ENCODE results near the gene IQSEC2. TPM values are rescaled to one million over a fixed set of nuclear protein-coding genes. Genes with fewer than 3 reads are reported as not detected.

Gene IQSEC2
- total and polyA plus RNA-seq, 9 of the 15 experiments (the other 6 are each of a cell fraction or from before 2014, with no cell fraction given), result 2.7 to 41.8 (median 20.1) TPM

DNA sequence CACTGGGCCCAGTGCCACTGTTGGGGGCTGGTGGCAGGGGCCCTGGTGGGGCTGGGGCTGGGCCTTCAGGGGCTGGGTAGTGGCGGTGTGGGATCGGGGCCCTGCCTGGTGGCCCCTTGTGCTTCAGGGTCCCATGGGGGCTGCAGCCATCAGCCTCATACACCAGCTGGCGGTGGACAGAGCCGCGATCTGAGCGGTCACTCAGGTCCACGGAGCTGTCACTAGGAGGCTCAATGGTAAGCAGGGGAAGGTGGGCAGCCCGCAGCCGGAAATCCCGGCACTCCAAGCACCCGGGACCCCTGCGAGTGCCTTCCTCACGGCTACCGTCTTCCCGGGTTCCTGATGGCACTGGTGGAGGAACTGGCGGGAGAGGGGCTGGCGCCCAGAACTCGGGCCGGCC, 30.8 kb downstream of the IQSEC2 start:
- H3K27me3 ChIP-seq (ENCODE audit: control insufficient read depth in 2 of 2, insufficient read depth in 2 of 2, low read length in 2 of 2), result no peaks in the 10 kb centered on the region
- TF ChIP-seq ZBTB1 (CRISPR knock-in tag; IDR thresholded peaks at IDR 0.05; ENCODE audit: borderline replicate concordance, low read depth), result no peak
- TF ChIP-seq, protein P1, sequence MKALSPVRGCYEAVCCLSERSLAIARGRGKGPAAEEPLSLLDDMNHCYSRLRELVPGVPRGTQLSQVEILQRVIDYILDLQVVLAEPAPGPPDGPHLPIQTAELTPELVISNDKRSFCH (CRISPR knock-in tag; IDR thresholded peaks at IDR 0.05), result no peak
- TF ChIP-seq, protein P1 (tag; IDR thresholded peaks at IDR 0.05), result no peak
- TF ChIP-seq FOXA1 (IDR thresholded peaks at IDR 0.05; ENCODE audit: borderline replicate concordance), result no peak
- TF ChIP-seq SMARCB1 (IDR thresholded peaks at IDR 0.05; ENCODE audit: insufficient read length, low read depth), result no peak
- TF ChIP-seq ARID1B (IDR thresholded peaks at IDR 0.05), result no peak
- peak; percentile 23; the same call in 1 of the 2 replicates for TF ChIP-seq RBFOX2 (IDR thresholded peaks at IDR 0.05; ENCODE audit: low read depth, low read length)
- no peak for TF ChIP-seq EWSR1 (IDR thresholded peaks at IDR 0.05; ENCODE audit: borderline replicate concordance, low read depth, partially characterized antibody)
- peak; percentile 57; the same call in 1 of the 2 replicates for TF ChIP-seq POLR2G (IDR thresholded peaks at IDR 0.05; ENCODE audit: low read depth, low read length)
- TF ChIP-seq NELFE (IDR thresholded peaks at IDR 0.05; ENCODE audit: insufficient read depth, insufficient read length), result no peak
- 93% methylated on average over 10 of the region's 19 CpGs for WGBS (ENCODE audit: insufficient coverage, low coverage, missing lambda C conversion rate)
- no peak for ATAC-seq
- no peak overlapping the region for H3K4me3 ChIP-seq
- H3K9me3 ChIP-seq (replicated peaks; ENCODE audit: control insufficient read depth, insufficient read depth, low read depth, low read length), result 0 out of 2 replicates have a peak, but pooled peaks cover 3% of the 10 kb centered on the region
- no peak for FAIRE-seq
- intact Hi-C loops (cut with micrococcal nuclease) (no loop called here), in situ Hi-C loops (cut with MboI) (no loop called here)
- peak overlapping the region in 1 of 2 experiments; percentile 23; a peak in 1 of 4 replicates for H3K9ac ChIP-seq (ENCODE audit: insufficient read depth in 1 of 2, low read depth in 2 of 2, low read length in 2 of 2)
- CTCF ChIA-PET (ENCODE audit: low intra/inter-chr PET ratio), result no interaction called here
- DNase-seq (ENCODE audit: extremely low read depth in 1 of 4, low spot score in 3 of 4), result no peak
- H3K9me1 ChIP-seq (ENCODE audit: control insufficient read depth, insufficient read depth, low read length), result no peaks in the 10 kb centered on the region
- H3K79me2 ChIP-seq (ENCODE audit: control insufficient read depth, insufficient read depth, low read length), result peaks cover 42% of the 10 kb centered on the region
- no peaks in the 10 kb centered on the region for H4K20me1 ChIP-seq (replicated peaks; ENCODE audit: control insufficient read depth, insufficient read depth, low read length)
- no peak overlapping the region for H3K4me2 ChIP-seq (ENCODE audit: insufficient read depth, low read length)
- H3K4me1 ChIP-seq (replicated peaks in 1 of 2; ENCODE audit: control insufficient read depth in 2 of 2, insufficient read depth in 2 of 2, low read length in 2 of 2), result peaks cover 15 to 22% of the 10 kb centered on the region in 2 experiments; a peak in 4 of 5 replicates
- no peak overlapping the region for H2AFZ ChIP-seq (ENCODE audit: low read depth, low read length)
- H3K27ac ChIP-seq (ENCODE audit: extremely low read depth, low read depth, low read length), result no peak overlapping the region
- POLR2A ChIA-PET, result interaction anchor here (0.6 to 2.2 kb wide), 3 partner anchors 11 to 126 kb away, joined by 3 to 6 read pairs (median 4); no protein-coding TSS in a partner anchor
- peaks cover 62% of the 10 kb centered on the region; the same call in 2 of the 3 replicates for H3K36me3 ChIP-seq (ENCODE audit: control insufficient read depth, insufficient read depth, low read length)
- BruUV-seq (replicated peaks), result no TSS peak

All from K562 (cell line).